Left lung (tissue), 10 donors: ENCODE measurements around the gene PCDHGA1. TPM values are rescaled to one million over a fixed set of nuclear protein-coding genes. Genes with fewer than 3 reads are reported as not detected.
A peak's percentile ranks its signal among the peaks of the same experiment; 100 is the strongest.

Experiments used
- ATAC-seq: fragments of 200-7000 bp; cut with Tn5 transposase; one replicate; pipeline ENCODE4 v1.9.1; 2020; ENCODE audit warnings: moderate library complexity
- DNase-seq, 4 donors: peaks; one replicate each; pipeline ENCODE4 v3.0.0-alpha.2; 2013 to 2020
- H3K27ac ChIP-seq, 2 donors: fragments of 200-600 bp; sonication (generic) in 1 of 2; one replicate each; pipeline versions ENCODE4 v1.5.0 to v1.8.0; 2020 to 2021
- H3K27me3 ChIP-seq, 2 donors: fragments of 200-600 bp; sonication (generic) in 1 of 2; one replicate each; pipeline versions ENCODE4 v1.5.0 to v1.8.0; 2020 to 2021
- H3K36me3 ChIP-seq, 2 donors: fragments of 200-600 bp; sonication (generic) in 1 of 2; one replicate each; pipeline versions ENCODE4 v1.5.0 to v1.8.0; 2020 to 2021
- H3K4me1 ChIP-seq, 2 donors: fragments of 200-600 bp; one replicate each; pipeline ENCODE4 v1.8.0; 2021
- H3K4me3 ChIP-seq, 2 donors: fragments of 200-600 bp; sonication (generic) in 1 of 2; one replicate each; pipeline versions ENCODE4 v1.5.0 to v1.8.0; 2020 to 2021; ENCODE audit warnings: mild to moderate bottlenecking in 1 of 2
- H3K9me3 ChIP-seq, 2 donors: fragments of 200-600 bp; sonication (generic) in 1 of 2; one replicate each; pipeline versions ENCODE4 v1.5.0 to v1.8.0; 2020 to 2021
- CTCF ChIP-seq, 2 donors: fragments of 200-600 bp; sonication (generic) in 1 of 2; IDR thresholded peaks; one replicate each; pipeline versions ENCODE4 v1.5.0 to v1.8.0; 2021; ENCODE audit warnings: antibody characterized with exemption in 2 of 2
- intact Hi-C, 2 donors: fragments of 100-400 bp; cut with DNase I; formaldehyde crosslinking; loops; one replicate each; pipeline versions ENCODE4 v1.11.2 to v1.14.2; 2022
- polyA plus RNA-seq, 6 donors: library from polyadenylated mRNA; unstranded; fragments of 120-200 nt; gene quantifications; one replicate each; pipeline ENCODE4 v1.2.1, GENCODE V29; 2013; ENCODE audit not compliant: insufficient read length in 6 of 6
- total RNA-seq, 2 donors: library from RNA; stranded (reverse); fragmentation: NEBNext Ultra II Directional; extraction: Animal tissue kit (Norgen Biotek cat#: 25700); gene quantifications; one replicate each; pipeline ENCODE4 v1.2.1, GENCODE V29; 2021
- donor health status: DM: no; HTN: yes; CAD: no.
- donor health status: DM: no; HTN: no; CAD: no.

PCDHGA1 gene
- total and polyA plus RNA-seq, 8 donors, result 0.38 to 1.1 (median 0.75) TPM

- peak overlapping the region; percentile 66 to 85 for H3K27ac ChIP-seq
- ATAC-seq (peak; percentile 44), DNase-seq (peak in 1 of 4 donors; percentile 65)
- intact Hi-C loops, result no loop called here
- H3K4me1 ChIP-seq, result peaks cover 12 to 43% of the 10 kb centered on the region in 2 donors
- TF ChIP-seq CTCF (IDR thresholded peaks at IDR 0.05), result no peak
- peaks cover 0 to 13% of the 10 kb centered on the region in 2 donors for H3K36me3 ChIP-seq
- no peaks in the 10 kb centered on the region for H3K9me3 ChIP-seq
- H3K4me3 ChIP-seq, result no peak overlapping the region
- H3K27me3 ChIP-seq, result peaks cover 0 to 9% of the 10 kb centered on the region in 2 donors
These were observed 177.2 kb downstream of the PCDHGA1 start for GRCh38 chr5:141507387-141508091.

GRCh38 chr5:141508440-141508797 is 178.1 kb downstream of the PCDHGA1 start:
- Histone ChIP-seq H3K27me3 (peaks cover 0 to 9% of the 10 kb centered on the region in 2 donors), H3K4me1 (peaks cover 12 to 50% of the 10 kb centered on the region in 2 donors), H3K9me3 (no peaks in the 10 kb centered on the region), H3K27ac (peak overlapping the region; percentile 66 to 85), H3K4me3 (no peak overlapping the region), H3K36me3 (peaks cover 0 to 13% of the 10 kb centered on the region in 2 donors)
- DNase-seq (no peak), ATAC-seq (peak; percentile 2)
- no peak for TF ChIP-seq CTCF (IDR thresholded peaks at IDR 0.05)
- intact Hi-C loops, result no loop called here

GRCh38 chr5:141508798-141509611 is 178.7 kb downstream of the PCDHGA1 start:
- no peak overlapping the region for H3K4me3 ChIP-seq
- H3K4me1 ChIP-seq, result peaks cover 14 to 56% of the 10 kb centered on the region in 2 donors
- no peaks in the 10 kb centered on the region for H3K9me3 ChIP-seq
- intact Hi-C loops, result no loop called here
- H3K27ac ChIP-seq, result peak overlapping the region; percentile 66 to 85
- ATAC-seq, result peak; percentile 36
- peaks cover 0 to 13% of the 10 kb centered on the region in 2 donors for H3K36me3 ChIP-seq
- TF ChIP-seq CTCF (IDR thresholded peaks at IDR 0.05), result no peak
- peaks cover 0 to 9% of the 10 kb centered on the region in 2 donors for H3K27me3 ChIP-seq
- DNase-seq, result peak in 2 of 4 donors; percentile 79 to 88

GRCh38 chr5:141510160-141510559 is 179.8 kb downstream of the PCDHGA1 start:
- DNase-seq, result no peak
- intact Hi-C loops, result no loop called here
- Histone ChIP-seq H3K9me3 (no peaks in the 10 kb centered on the region), H3K4me3 (no peak overlapping the region), H3K4me1 (peaks cover 24 to 67% of the 10 kb centered on the region in 2 donors), H3K36me3 (peaks cover 0 to 22% of the 10 kb centered on the region in 2 donors), H3K27me3 (peaks cover 0 to 9% of the 10 kb centered on the region in 2 donors), H3K27ac (peak overlapping the region in 1 of 2 donors; percentile 66)
- ATAC-seq, result no peak
- no peak for TF ChIP-seq CTCF (IDR thresholded peaks at IDR 0.05)
